GF-D8 (cell line): ENCODE measurements around the gene HOXA9.

Experiments used
- DNase-seq: peaks from one replicate; lab custom pipeline; 2025; lab: John Stamatoyannopoulos, UW

Gene HOXA9

DNA sequence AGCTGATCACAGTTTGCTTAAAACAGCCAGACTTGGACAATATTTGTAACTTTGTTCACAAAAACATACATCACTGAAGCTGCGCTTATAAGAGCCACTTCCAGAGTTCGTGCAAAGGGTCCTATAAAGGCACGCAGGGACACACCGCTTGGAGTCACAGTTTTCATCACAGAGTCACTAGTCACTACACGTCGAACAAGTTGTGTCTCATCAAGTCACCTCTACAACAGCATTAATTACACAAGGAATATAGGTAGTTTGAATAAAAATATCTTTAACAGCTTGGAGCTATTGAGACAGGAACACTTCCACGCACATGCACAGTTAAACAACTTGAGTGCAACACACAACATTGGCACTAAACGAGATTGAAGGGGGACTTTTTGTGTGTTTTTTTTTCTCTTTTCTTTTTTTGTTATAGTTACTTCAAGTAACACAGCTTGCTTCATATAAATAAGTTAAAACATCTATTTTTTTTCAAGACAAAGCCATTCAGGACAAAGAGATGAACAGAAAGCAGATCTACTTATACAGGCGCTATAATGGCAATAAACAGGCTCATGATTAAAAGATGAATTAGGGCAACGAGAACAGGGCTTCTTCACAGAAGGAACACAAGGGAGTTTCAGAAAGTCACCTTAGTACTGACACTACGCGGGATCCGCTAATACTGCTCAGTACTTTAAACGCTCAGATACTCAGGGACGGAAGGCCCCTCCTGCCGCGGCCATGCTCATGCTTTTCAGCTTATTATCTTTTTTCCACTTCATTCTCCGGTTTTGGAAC, 24.0 kb downstream of the HOXA9 start:
- DNase-seq = no peak

DNA sequence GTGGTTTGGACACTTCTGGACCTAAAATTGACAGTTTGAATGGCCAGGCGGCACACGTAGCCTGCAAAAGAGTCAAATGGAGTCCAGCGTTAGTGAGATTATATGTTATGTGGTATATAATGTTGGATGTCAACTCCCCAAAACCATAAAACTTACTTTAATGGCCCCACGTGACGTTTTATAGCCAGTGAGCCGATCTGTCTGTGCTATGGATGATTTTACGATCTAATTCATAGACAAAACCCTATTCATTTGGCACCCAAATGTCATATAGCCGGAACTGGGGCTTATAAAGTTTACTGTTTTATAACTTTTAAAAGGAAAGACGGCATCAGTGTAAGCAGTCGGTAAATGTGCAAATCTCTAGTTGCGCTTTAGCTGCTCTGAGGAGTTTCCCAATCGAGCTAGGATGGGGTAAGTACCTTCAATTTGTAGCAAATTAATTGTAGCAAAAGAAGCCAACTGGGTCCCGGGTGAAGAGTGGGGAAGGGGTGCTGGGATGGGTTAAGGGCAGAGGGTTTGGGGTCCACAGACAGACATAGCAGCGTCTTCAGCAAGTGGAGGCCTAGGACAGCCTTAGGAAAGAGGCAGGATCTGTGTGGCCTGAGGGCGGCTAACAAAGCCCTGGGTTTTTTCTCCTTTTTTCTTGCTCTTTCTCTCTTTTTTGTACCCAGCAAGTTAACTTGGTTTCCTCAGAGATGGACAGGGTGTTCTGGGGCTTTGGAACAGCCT, 25.0 kb downstream of the HOXA9 start:
- DNase-seq = no peak

DNA sequence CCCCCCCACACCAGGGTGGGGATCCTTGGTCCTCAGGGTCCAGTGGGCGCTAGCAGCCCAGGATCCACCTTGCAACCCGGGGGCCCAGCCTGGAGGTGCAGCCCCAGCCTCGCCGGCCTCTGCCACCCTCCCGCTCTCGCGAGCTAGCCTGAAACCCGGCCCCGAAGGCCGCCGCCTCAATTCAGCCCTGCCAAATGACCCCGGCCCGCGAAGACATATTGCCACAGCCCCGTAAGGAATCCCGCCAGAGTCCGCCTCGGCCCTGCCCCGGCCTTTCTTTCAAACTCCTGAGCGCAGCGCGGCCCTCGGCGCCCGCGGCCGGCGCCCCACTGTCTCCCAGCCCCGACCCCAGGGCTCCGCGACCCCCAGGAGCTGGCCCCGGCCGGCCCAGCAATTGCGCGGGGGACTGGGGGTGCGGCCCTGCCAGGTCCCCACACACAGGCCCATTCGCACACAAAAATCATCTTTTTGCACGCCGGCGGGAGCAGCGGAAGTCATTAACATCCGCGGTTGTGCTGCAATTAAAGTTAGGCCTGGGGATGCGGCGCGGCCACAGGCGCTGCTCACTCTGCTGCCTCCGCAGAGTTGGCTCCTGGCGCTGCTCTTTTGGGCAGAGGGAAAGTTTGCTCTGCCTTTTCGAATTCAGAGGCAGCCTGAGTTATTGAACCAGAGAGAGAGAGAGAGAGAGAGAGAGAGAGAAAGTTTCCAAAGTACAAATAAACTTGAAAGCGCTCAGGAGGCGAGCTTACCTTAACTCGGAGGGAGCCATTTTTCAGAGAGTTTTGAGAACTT, 25.8 kb downstream of the HOXA9 start:
- DNase-seq = no peak

DNA sequence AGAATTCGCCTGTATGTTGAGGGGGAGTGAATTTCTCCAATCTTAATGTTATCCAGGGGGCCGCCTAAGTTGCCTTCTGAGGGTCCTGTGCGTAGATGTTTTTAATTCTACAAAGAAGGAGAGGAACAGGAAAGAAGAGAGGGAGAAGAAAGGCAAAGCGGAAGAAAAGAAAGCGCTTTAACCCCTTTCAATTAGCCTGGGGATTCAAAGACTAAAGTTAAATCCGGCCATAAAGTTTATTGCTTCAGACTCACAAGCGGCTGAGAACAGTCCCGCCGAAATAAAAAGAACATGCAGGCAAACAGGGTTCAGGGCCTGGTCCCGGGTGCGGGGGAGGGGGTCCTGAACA, 26.4 kb downstream of the HOXA9 start:
- no peak for DNase-seq

DNA sequence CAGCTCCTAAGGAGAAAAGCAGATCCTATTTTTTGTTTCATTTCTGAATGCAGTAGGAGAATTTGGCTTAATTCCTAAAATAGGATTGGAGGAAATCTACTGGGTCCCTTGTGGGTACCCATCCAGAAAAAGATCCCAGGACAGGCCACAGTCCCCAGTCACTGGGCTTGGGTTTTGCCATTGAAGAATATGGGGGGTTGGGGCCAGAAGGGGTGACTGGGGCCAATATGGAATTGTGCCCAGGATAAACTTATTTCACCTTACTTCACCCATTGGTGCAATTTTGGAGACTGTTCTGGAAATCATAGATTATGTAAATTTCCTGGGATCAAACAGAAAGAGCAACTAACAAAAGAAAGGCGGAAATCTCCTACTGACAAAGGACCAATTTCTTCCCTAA, 26.9 kb downstream of the HOXA9 start:
- DNase-seq = no peak

DNA sequence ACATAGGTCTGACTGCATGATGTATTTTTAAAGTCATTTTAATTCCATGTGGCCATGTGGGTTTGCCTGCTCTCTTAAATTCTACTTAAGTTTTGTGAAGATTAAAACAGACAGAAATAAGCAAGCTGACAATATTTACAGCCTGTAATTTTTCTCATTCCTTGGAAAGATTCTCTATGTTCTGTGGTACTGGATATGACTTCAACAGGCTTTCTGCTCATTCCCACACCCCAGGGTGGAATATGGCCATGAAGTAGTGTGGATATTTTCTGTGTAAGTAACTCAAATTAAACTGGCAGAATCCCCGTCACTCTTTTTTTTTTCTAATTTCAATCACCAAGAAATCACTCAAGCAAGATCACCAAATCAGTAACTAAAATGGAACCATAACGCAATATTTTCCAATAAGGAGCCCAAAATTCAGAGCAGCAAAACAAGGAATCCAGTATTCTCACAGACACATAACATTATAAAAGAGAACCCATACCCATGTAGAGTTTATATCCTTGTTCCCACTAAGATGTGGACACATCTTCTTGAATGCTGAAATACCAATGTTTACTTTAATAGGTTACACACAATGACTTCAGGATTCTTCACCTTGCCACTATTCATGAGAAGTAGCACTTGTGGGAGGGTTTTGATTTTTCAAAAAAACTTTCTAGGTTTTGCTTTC, 27.6 kb downstream of the HOXA9 start:
- DNase-seq = no peak

DNA sequence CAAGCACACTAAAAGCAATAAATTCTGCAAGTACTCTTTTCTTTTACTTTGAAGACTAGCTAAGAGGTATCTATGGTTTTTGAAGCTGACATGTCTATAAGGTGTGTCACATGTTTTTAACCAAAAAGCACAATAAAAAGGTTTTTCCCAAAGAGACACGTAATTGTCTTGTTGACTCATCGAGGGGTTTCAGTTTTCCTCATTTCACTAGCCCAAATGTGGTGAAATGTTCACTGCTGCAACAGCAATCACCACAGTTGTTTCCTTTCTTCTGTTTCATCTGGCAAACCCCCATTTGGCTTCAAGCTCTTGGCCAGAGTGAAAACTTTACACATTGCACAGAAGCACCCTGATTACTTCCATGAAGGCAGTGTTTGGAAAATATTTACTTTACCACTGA, 30.9 kb downstream of the HOXA9 start:
- no peak for DNase-seq

DNA sequence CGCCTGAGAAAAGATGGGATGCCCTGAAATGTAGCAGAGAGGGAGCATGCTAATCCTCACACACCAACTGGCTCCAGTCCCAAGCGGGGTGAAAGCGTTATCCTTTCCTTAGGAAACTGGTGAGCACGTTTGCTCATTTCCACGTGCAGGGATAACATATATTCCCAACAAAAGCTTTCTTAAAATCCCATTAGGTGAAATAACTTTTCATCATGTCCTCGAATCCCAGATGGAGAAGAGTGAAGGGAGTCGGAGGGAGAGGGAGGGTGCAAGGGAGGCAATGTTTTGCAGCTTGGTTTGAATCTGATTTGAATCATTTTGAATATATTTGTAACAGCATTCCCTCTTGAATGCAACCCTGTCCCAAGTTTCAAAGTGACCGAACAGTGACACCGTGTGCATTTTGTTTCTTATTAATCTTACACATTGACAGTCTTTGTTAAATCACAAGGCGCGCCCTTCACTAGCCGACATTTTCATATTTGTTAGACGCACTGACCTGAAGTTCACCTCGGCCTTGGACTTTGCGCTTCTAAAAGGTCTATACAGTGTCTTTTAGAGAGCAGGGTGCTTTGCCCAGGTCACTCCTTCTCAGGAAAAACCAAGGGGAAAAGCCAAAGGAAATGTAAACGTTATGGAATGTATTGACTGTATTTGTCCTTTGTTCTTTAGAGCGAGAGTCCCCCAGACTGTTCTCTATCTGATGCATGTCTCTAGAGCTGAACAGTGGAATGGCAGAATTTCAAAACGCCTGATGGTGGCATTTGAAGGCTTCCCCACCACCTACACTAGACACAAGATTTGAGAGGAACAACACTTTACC, 31.7 kb downstream of the HOXA9 start:
- DNase-seq = no peak

DNA sequence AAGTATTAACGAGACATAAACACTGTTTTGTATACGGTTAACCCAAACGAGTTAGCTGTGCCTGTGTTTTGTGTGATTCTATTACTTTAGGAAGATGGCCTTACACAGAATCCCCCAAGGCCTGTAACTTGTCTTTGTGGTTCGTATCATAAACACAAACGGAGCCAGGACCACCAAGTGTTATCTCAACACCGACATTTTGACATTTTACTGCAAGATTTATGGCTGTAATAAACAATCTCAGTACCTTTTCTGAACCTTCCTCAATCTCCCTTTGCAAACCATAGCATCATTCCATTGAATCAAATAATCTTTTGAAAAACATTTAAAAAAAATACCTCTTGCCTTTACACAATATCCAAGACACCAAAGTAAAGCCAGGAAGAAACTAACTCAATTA, 32.4 kb downstream of the HOXA9 start:
- no peak for DNase-seq

DNA sequence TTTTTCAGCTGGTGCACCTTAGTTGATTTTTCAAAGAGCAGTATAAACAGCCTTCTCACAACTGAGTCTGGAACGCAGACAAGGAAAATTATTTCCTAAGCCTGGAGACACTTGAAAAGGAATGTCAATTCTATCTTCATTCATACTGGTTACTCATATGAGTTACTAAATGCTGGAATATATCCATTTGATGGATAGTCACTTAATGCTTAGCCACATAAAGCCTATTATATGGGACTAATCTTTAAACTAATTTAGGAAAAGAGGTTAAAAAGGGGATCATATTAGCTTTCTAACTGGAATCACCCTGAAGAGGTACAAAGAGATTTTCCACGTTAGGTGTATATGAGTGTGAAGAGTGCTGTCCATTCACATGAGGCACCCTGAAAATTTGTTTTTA, 33.1 kb downstream of the HOXA9 start:
- no peak for DNase-seq

DNA sequence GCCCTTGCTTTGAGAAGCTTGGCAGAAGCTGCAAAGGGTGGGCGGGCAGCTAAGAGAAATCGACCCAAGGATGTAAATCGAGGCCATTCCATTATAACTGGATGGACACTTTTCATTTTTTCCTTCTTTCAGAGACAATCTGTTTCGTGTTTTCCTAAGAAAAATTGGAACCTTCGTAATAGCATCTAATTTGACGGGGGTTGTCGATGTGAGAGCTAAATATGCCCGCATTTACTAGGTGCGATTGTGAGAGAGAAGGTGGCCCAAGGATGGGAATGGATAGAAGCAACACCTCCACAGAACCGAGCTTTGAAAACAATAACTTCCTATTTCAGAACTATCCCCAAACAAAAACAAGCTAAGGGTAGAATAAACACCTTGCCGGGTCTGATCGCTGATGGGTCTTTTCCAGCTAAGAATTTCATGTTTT, 33.9 kb downstream of the HOXA9 start:
- no peak for DNase-seq

DNA sequence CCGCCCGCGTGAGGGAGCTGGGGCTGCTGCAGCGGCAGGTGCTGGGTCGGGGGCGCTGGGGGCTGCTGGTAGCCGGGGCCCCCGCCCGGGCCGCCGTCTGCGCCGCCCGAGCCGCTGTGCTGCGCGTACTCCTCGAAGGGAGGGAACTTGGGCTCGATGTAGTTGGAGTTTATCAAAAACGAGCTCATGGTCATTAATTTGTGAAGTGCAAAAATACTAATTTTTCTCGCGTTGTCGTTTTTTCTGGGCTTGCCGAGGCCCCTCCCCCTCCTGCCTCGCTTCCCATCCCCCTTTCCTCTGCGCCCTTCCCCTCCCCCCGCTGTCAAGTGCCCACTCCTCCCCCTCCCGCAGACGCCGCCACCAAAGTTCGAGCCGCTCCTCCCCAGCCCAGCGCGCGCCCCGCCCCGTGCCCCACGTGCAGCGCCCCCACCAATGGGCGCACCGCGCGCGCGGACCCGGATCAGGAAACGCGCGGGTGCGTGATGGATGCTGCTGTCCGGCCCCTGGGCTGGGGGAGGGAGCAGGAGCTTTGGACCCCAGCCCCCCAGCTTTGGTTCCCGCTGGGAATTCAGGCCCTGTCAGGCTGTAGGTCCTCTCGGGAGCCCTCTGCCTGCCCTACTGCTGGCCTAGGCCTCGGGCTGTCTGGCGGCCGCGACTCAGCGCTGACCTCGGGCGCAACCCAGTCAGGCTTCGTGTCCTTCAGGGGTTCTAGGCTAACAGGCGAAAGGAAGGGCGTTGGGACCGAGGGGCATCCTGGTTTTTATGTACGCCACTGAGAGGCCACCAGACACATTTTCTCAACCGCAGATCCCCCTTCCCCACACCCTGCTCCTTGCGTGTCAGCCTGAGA, 34.6 kb downstream of the HOXA9 start, which contains the start of gene HOXA4:
TSS of gene HOXA4 (minus strand) at position 218 of the 850 bp plus-strand sequence. CDS start at position 194, 24 bp downstream.
- no peak for DNase-seq

DNA sequence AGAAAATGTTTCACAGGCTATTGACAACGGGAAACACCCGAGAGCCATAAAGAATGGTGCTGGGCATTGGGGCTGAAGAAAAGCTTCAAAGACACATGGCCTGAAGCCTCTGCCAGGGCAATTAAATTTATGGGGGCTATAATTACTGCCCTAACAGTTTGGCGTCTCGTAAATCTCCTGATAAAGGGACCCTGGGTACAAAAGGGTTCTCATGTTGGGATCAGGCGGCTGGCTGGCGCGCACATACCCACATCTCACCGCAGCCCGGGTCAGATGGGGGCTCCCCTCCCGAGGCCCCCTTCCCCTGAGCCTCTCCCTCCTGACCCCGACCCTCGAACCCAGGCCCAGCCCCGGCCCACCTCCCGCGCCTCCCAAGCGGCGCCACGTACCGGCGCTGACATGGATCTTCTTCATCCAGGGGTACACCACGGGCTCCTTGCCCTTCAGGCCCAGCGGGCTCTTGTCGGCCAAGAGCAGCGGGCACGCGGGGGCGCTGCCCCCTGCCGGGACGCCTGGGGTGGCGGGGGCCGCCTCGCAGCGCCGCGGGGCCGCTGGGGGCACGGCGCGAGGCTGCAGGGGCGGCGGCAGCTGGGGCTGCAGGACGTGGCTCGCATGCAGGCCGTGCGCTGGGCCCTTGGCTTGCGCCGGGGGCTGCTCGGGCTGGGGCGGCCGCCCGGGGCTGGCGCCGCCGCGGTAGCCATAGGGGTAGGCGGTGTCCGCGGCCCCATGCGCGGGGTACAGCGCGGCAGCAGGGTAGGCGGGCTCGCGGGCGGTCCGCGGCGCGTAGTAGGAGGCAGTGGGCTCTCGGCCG, 35.4 kb downstream of the HOXA9 start:
- DNase-seq = no peak

DNA sequence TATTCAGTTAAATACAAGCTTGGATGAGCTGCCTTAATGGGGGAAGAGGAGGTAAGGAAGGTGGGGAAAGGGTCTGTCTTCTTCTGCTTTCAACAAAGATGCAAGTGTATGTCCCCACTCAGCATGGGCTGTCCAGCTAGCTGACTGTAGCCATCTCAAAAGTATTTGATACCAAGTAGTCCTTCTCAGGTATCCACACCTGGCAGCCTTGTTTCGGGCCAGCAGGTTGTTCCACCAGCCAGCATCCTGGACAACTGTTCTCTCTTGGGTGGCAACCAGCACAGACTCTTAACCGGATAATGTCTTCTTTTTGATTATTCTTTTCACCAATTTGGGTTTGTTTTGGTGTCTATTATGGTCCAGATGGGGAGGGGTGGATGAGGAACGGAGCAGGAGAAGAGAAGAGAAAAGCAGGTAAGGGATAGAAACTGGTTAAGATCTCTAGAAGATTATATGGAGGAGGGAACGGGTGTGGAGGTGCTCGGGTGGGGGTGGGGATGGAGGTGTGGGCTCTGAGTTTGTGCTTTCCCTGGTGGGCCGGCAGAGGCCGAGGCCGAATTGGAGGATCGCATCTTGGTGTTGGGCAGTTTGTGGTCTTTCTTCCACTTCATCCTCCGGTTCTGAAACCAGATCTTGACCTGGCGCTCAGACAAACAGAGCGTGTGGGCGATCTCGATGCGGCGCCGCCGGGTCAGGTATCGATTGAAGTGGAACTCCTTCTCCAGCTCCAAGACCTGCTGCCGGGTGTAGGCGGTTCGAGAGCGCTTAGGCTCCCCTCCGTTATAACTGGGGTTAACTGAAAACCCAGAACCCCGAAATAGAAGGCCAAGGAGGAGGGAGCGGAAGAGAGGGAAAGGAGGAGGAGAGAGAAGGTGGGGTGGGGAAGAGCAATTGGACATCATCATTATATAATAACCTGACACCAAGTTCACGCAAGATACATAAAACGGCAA, 36.3 kb downstream of the HOXA9 start:
- no peak for DNase-seq

DNA sequence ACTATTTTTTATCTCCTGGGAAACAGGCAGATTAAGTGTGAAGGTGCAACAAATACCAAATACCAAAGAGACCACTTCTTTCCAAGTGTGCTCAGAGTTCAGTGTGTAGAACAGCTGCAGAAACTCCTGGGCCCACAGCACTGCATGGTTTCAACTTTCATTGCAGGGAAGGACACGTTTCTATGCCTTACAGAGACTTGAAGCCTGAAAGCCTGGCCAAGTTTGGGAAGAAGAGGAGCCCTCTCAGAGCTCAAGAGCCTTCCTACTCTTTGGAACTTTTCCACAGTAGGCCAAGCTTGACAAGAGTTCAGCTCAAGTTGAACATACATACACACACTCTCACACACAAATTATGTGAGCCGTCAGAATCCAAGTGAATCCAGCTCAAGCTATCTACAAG, 37.3 kb downstream of the HOXA9 start:
- no peak for DNase-seq

DNA sequence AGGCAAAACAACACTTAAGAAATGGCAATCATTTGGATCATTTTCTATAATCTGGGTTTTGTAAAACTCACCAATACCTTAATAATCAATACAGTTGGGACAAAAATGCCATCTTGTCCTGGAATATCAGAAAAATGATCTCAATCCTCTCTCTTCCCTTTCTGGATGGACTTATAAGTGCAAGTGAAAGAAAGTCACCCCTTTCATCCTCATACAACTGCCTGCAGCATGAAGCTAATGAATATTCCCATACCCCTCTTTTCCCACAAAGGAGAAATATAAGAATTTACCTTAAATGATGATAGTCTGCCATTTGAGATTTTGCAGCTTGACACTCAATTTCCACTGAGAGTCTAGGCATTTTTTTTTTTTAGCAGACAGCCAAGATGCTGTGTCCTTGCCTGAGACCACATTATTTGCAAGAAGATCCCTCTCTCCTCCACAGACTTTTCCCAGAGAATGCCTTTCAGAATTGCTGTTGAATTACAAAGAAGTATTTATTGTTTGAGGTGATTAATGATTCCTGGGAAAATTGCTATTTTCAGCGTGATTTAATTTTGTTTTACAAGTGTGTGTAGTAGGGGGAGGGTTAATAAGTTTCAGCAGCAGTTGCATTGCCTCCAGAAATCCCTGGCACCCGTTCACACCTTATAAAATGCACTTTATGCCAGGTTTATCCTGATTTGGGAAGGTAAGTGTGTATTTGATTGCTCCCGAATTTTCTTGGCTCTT, 38.6 kb downstream of the HOXA9 start:
- DNase-seq = no peak

DNA sequence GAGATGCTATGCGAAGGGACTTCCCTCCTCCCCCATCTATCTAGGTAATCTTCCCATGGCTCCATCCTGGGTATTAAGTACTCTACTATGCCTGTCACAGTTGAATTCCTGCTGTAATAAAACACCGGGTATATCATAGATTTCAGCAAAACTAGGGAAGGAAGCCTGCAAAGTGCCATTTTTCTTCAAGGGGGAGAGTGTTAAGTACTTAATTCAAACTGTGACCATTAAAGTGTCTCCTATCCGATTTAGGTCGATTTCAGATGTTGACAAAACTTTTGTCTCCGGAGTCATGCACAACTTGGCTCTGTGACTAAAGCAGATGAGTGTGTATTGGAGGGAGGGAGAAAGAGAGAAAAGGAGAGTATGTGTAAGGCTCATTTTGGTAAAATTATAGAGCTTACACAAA, 39.3 kb downstream of the HOXA9 start:
- no peak for DNase-seq
